ENCODE data around the gene CCDC47. TPM values are rescaled to one million over a fixed set of nuclear protein-coding genes. Genes with fewer than 3 reads are reported as not detected.

The CCDC47 gene
- 79.0 TPM for total RNA-seq

GRCh38 chr17:63773272-63774140 is at the start of gene CCDC47:
Gene CCDC47 (minus strand): TSS chr17:63773597. CDS start chr17:63766175, 7,422 bp downstream.

GRCh38 chr17:63774141-63774968 is 958 bp upstream of the CCDC47 start, which contains the start of gene DDX42:
Gene DDX42 (plus strand): TSS chr17:63774170. CDS start chr17:63787050, 12,880 bp downstream.

GRCh38 chr17:63741408-63742173 is 31.8 kb downstream of the CCDC47 start, which contains the start of gene STRADA:
Gene STRADA (minus strand): TSS chr17:63741799. CDS start chr17:63728369, 13,430 bp downstream.

GRCh38 chr17:63699638-63700527 is 73.5 kb downstream of the CCDC47 start, which contains the start of gene LIMD2:
Gene LIMD2 (minus strand): TSS chr17:63700125. CDS start chr17:63699298, 827 bp downstream.

Other genes with a start within 250 kb of the CCDC47 start
- gene DCAF7, start 223.1 kb downstream of the CCDC47 start, total RNA-seq, result 80.0 TPM
- gene TACO1, start 172.7 kb downstream of the CCDC47 start, total RNA-seq, result 14.3 TPM
- gene MAP3K3, start 151.2 kb downstream of the CCDC47 start, total RNA-seq, result 37.8 TPM
- 23.4 TPM for gene LIMD2, start 73.5 kb downstream of the CCDC47 start, total RNA-seq
- gene STRADA, start 31.8 kb downstream of the CCDC47 start, total RNA-seq, result 39.4 TPM
- 147 TPM for gene DDX42, start 573 bp upstream of the CCDC47 start, total RNA-seq
- 57.5 TPM for gene PSMC5, start 53.8 kb upstream of the CCDC47 start, total RNA-seq
- gene FTSJ3, start 54.1 kb upstream of the CCDC47 start, total RNA-seq, result 46.6 TPM
- gene SMARCD2, start 69.1 kb upstream of the CCDC47 start, total RNA-seq, result 65.5 TPM
- not detected for gene CSH2, start 100.1 kb upstream of the CCDC47 start, total RNA-seq
- gene GH2, start 108.3 kb upstream of the CCDC47 start, total RNA-seq, result not detected
- gene CSH1, start 123.0 kb upstream of the CCDC47 start, total RNA-seq, result not detected
- not detected for gene CSHL1, start 137.7 kb upstream of the CCDC47 start, total RNA-seq
- not detected for gene GH1, start 145.2 kb upstream of the CCDC47 start, total RNA-seq
- 0.77 TPM for gene CD79B, start 158.7 kb upstream of the CCDC47 start, total RNA-seq
- 3.0 TPM for gene SCN4A, start 199.3 kb upstream of the CCDC47 start, total RNA-seq
- 0.44 TPM for gene PRR29, start 224.8 kb upstream of the CCDC47 start, total RNA-seq
- gene ICAM2, start 247.0 kb upstream of the CCDC47 start, total RNA-seq, result 21.7 TPM

Data from camera-type eye (tissue), 1 donor.